HEK293T (cell line): ENCODE measurements around the gene SIK2.

Experiments
- CTCF ChIA-PET: fragments of 350-600 bp; formaldehyde crosslinking; extraction: SDS; loops from one replicate; lab custom pipeline; 2021; ENCODE audit warnings: antibody characterized with exemption, inconsistent platforms; lab: Yijun Ruan, JAX
- POLR2A ChIA-PET: fragments of 350-600 bp; formaldehyde crosslinking; extraction: SDS; loops from one replicate; lab custom pipeline; 2020; ENCODE audit warnings: antibody characterized with exemption, inconsistent platforms; lab: Yijun Ruan, JAX
- DNase-seq: peaks from one replicate; pipeline ENCODE4 v3.0.0; 2012; ENCODE audit warnings: mixed read lengths; ENCODE audit errors: extremely low spot score
- ARNT ChIP-seq: fragments of 450-650 bp; IDR thresholded peaks from 2 replicates; pipeline ENCODE4 v1.6.1; 2017; ENCODE audit warnings: mild to moderate bottlenecking
- BHLHE40 ChIP-seq: fragments of 450-650 bp; IDR thresholded peaks from 2 replicates; pipeline ENCODE4 v1.6.1; 2016; ENCODE audit warnings: mild to moderate bottlenecking, moderate library complexity, borderline replicate concordance
- CTBP1 ChIP-seq: fragments of 450-650 bp; IDR thresholded peaks from 2 replicates; pipeline ENCODE4 v1.6.1; 2016; ENCODE audit warnings: borderline replicate concordance
- ELF4 ChIP-seq: fragments of 450-650 bp; IDR thresholded peaks from 2 replicates; pipeline ENCODE4 v1.6.1; 2017; ENCODE audit warnings: antibody characterized with exemption
- FOXA1 ChIP-seq: fragments of 450-650 bp; IDR thresholded peaks from 2 replicates; pipeline ENCODE4 v1.6.1; 2016; ENCODE audit warnings: mild to moderate bottlenecking
- FOXK2 ChIP-seq: fragments of 450-650 bp; IDR thresholded peaks from 2 replicates; pipeline ENCODE4 v1.6.1; 2016; ENCODE audit warnings: mild to moderate bottlenecking
- FOXM1 ChIP-seq: fragments of 450-650 bp; IDR thresholded peaks from 2 replicates; pipeline ENCODE4 v1.6.1; 2017; ENCODE audit warnings: mild to moderate bottlenecking, borderline replicate concordance
- HDGF ChIP-seq: fragments of 450-650 bp; IDR thresholded peaks from 2 replicates; pipeline ENCODE4 v1.6.1; 2017; ENCODE audit warnings: antibody characterized with exemption, borderline replicate concordance
- L3MBTL2 ChIP-seq: fragments of 450-650 bp; conservative IDR thresholded peaks from 2 replicates; pipeline ENCODE4 v1.6.1; 2016; ENCODE audit warnings: mild to moderate bottlenecking
- LEF1 ChIP-seq: fragments of 450-650 bp; IDR thresholded peaks from 2 replicates; pipeline ENCODE4 v1.6.1; 2017; ENCODE audit warnings: mild to moderate bottlenecking, borderline replicate concordance
- NFRKB ChIP-seq: fragments of 450-650 bp; IDR thresholded peaks from 2 replicates; pipeline ENCODE4 v1.6.1; 2016; ENCODE audit warnings: mild to moderate bottlenecking, moderate library complexity
- SP1 ChIP-seq: fragments of 450-650 bp; IDR thresholded peaks from 2 replicates; pipeline ENCODE4 v1.6.1; 2017
- SUZ12 ChIP-seq: fragments of 450-650 bp; IDR thresholded peaks from 2 replicates; pipeline ENCODE4 v1.6.1; 2016; ENCODE audit warnings: mild to moderate bottlenecking
- TARDBP ChIP-seq: fragments of 450-650 bp; IDR thresholded peaks from 2 replicates; pipeline ENCODE4 v1.6.1; 2016
- ZNF384 ChIP-seq: fragments of 450-650 bp; IDR thresholded peaks from 2 replicates; pipeline ENCODE4 v1.6.1; 2016
- TF ChIP-seq, protein P1 (sequence below): fragments of 450-650 bp; IDR thresholded peaks from 2 replicates; pipeline ENCODE4 v1.6.1; 2016

Gene SIK2

DNA sequence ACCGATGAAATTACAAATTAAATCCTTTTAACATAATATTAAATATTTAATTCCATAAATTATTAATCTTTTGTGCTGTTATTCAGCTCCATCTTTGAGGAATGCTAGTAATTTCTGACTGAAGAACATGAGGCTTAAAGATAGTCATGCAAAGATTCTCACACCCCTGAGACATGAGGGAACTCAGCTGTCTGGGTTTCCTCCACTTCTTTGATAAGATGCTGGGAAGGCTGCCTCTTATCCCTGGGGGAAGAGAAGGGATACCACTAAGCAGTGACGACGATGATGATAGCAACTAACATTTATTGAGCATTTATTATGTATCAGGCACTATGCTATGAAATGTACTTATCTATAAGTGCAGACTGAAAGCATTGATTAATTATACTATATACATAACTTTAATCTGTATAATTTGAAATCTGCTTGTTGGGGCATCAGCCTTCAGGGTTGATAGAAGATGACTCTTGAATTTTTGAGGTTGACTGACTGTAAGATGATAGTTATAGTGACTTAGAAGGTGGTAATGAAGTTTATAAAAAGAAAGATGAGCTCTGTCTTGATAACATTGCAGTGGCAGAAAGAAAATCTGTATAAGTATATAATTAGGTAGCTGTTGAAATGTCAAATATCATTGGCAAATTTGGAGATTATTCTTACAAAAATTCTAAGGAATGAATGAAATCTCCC lies 78.4 kb downstream of the SIK2 start:
- no peak for DNase-seq

DNA sequence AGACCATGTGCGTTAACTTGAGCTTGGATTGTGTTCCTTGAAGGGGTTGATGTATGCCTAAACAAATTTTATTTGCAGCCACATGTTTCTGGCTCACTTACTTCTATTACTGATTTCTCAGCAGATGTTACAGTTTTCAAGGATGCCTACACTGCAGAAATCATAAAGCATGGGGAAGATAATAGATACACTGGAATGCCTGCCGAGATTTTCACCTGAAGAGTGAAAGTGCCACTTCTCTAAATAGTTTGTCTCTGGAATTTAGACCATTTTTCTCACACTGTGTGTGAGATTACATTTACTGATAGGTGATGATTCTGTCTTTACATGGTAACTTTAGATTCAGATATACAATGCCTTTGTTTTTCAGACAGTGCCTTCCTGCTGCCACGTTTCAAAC lies 81.6 kb downstream of the SIK2 start:
- POLR2A ChIA-PET, result no interaction called here
- TF ChIP-seq ZNF384 (no peak), SP1 (no peak), SUZ12 (no peak), BHLHE40 (no peak), FOXK2 (no peak), HDGF (no peak), L3MBTL2 (no peak), NFRKB (no peak), FOXA1 (no peak)
- TF ChIP-seq, protein P1, sequence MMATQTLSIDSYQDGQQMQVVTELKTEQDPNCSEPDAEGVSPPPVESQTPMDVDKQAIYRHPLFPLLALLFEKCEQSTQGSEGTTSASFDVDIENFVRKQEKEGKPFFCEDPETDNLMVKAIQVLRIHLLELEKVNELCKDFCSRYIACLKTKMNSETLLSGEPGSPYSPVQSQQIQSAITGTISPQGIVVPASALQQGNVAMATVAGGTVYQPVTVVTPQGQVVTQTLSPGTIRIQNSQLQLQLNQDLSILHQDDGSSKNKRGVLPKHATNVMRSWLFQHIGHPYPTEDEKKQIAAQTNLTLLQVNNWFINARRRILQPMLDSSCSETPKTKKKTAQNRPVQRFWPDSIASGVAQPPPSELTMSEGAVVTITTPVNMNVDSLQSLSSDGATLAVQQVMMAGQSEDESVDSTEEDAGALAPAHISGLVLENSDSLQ, result no peak
- CTCF ChIA-PET, result interaction anchor here (0.7 kb wide), 2 partner anchors 10 to 723 kb away, joined by 3 to 5 read pairs; no protein-coding TSS in a partner anchor
- no peak for DNase-seq

More for the DNA sequence above, 78.4 kb downstream of the SIK2 start:
- POLR2A ChIA-PET, result no interaction called here
- TF ChIP-seq ARNT (no peak), NFRKB (no peak), L3MBTL2 (no peak), ZNF384 (no peak), CTBP1 (no peak), LEF1 (no peak), HDGF (no peak), SUZ12 (no peak), FOXK2 (no peak), FOXM1 (no peak), BHLHE40 (no peak), ELF4 (no peak), SP1 (no peak), TARDBP (no peak), FOXA1 (no peak)
- TF ChIP-seq, protein P1, result no peak
- CTCF ChIA-PET, result no interaction called here

DNA sequence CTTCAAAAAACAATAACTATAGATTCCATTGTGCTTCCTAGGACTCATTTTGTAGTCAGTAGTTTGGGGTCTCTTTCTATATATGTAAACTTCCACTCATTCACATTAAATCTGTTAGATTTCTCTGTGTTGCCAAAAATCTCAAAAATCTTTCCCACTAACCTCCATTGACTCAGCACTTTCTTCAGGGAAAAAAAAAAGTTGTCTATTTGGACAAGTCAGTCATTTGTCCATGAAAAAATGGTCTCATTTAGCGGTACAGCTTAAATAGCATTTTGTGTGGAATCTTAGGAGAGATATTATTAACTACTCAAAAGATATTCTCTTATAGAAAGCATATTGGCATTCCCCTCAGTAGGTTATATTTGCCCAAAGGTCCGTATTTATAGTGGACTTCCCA lies 82.0 kb downstream of the SIK2 start:
- TF ChIP-seq BHLHE40 (no peak), FOXA1 (no peak), CTBP1 (no peak), ELF4 (no peak), HDGF (no peak), ARNT (no peak), TARDBP (no peak), SP1 (no peak), SUZ12 (no peak)
- TF ChIP-seq, protein P1, result no peak
- POLR2A ChIA-PET, result no interaction called here
- no peak for DNase-seq
- CTCF ChIA-PET, result interaction anchor here (0.6 to 0.7 kb wide), 3 partner anchors 9 to 93 kb away, joined by 3 read pairs; no protein-coding TSS in a partner anchor

DNA sequence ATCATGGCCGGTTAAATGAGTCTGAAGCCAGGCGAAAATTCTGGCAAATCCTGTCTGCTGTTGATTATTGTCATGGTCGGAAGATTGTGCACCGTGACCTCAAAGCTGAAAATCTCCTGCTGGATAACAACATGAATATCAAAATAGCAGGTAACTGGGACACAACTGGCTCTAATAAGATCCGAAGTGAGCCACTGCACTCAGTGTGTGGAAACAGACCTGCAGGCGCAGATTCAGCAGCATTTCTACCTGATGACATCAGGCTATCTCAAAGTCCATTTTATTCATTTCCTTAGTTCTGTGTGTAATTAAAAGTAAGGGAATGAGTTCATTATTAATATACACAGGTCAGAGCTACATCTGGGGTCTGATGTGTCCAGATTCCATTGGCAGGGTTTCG lies 85.8 kb downstream of the SIK2 start:
- ChIA-PET POLR2A (no interaction called here), CTCF (no interaction called here)

DNA sequence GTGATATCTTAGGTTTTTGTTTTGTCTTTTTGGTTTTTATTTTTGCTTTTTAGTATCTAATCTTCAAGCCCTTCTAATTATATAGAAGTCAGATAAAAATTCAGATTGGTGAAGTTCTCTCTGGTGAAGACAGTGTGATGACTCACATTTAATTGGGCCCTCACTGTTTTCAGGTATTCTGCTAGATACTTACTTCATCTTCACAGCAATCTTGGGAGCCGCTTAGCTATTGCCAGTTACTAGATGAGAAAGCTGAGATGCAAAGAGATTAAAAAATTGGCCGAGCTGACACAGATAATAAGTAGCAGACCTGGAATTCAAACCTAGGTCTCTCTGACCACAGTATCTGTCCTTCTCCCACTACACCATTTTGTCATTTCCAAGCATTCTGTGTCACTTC lies 88.9 kb downstream of the SIK2 start:
- POLR2A ChIA-PET, result no interaction called here
- TF ChIP-seq SP1, result no peak
- TF ChIP-seq, protein P1, result no peak
- no peak for TF ChIP-seq ZNF384
- no peak for TF ChIP-seq LEF1
- TF ChIP-seq BHLHE40, result no peak
- no peak for TF ChIP-seq FOXK2
- no peak for TF ChIP-seq CTBP1
- no peak for TF ChIP-seq L3MBTL2
- TF ChIP-seq SUZ12, result no peak
- TF ChIP-seq HDGF, result no peak
- no peak for TF ChIP-seq FOXA1
- TF ChIP-seq NFRKB, result no peak
- TF ChIP-seq TARDBP, result no peak
- TF ChIP-seq FOXM1, result no peak
- TF ChIP-seq ELF4, result no peak
- TF ChIP-seq ARNT, result no peak
- CTCF ChIA-PET, result no interaction called here
- no peak for DNase-seq

More for the DNA sequence above, 85.8 kb downstream of the SIK2 start:
- no peak for TF ChIP-seq HDGF
- no peak for TF ChIP-seq ZNF384
- TF ChIP-seq TARDBP, result no peak
- no peak for TF ChIP-seq ARNT
- TF ChIP-seq, protein P1, result no peak
- no peak for TF ChIP-seq FOXM1
- TF ChIP-seq LEF1, result no peak
- no peak for TF ChIP-seq L3MBTL2
- TF ChIP-seq SUZ12, result no peak
- no peak for TF ChIP-seq CTBP1
- TF ChIP-seq NFRKB, result no peak
- TF ChIP-seq ELF4, result no peak
- TF ChIP-seq SP1, result no peak
- no peak for TF ChIP-seq FOXK2
- DNase-seq, result no peak
